Stimulated activated CD4-positive, alpha-beta T cell treated with anti-CD3 and anti-CD28 coated beads, Interleukin-12 subunit alpha, Interleukin-12 subunit beta, amount 100 ng/mL, for 4 hours (primary cell): ENCODE measurements around the gene CD82.

ENCODE experiments used
- DNase-seq: peaks from one replicate; pipeline ENCODE4 v3.0.0-alpha.2; 2020

The CD82 gene

DNA sequence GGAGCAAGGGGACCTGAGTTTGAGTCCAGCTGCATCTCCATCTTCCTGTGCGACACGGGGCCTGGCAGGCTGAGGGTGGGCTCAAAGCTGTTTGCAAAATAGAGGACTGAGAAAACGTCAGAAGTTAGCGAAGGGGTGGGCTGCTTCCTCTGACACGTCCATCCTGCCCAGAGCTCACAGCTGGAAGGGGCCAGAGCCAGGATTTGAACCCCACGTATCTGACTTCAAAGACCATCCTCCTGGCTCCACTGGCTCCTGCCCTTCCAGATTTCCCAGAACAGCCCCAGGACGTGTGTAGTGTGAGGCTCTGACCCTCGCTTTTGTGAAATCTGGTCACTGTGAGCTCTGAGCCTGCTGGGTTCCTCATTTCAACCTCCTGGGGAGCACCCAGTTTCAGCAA, 56.3 kb downstream of the CD82 start:
- no peak for DNase-seq

DNA sequence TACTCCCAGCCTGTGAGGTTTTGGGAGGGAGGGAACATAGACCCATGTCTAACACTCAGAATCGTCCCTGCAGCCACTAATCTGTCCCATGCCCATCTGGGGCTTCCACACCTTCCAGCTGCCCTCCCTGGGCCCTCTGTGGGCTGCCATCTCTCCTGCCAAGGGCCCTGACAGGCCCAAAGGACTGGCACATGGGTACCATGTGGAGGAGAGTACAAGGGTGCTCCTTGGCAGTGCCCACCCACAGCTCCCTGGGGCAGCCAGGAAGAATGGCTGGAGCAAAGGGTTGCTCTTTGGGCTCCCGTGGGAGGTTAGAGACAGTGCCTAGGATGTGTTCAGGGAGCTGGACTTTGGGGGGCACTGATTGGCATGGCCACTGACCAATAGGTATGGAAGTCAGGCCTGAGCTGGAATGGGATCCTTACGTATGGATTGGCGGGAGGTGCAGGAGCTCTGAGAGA, 56.8 kb downstream of the CD82 start:
- no peak for DNase-seq

DNA sequence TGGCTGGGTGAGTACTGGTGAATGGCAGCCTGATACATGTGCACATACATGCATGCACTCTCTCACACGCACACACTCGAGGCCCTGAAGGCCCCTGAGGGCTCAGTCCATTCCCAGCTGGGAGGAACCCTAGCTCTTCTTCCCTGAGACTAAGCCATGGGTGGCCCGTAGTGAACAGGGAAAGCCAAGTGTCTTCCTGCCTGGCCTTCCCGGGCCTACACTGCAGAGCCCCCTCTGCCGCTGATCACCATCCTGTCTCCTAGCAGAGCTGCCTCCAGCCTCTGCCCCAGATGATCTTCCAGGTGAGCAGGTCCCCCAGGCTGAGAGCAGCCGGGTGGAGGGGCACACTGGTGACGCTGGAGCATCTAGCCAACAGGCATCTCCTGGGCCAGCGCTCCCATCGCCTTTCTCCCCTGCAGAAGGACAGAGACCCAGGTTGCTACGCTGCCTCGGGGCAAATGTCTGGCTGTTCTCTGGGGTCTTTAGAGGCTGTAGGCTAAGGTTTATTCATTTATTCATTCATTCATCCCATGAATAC, 57.3 kb downstream of the CD82 start:
- no peak for DNase-seq

DNA sequence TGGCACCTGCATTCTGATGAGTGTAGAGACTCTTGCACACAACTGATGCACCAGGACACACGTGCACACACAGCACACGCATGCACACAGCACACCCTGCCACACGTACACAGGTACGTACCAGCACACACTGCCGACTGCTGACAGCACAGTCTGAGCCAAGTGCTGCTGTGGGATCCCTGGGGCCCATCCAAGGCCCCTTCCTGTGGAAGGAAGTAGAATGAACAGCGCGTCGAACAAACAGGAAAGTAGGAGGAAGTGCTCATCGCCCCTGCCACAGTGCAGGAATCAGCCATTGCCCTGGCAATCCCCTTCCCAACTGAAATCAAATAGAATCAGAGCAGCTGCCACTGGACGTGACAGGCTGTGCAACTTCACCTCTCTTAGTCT, 57.9 kb downstream of the CD82 start:
- no peak for DNase-seq

DNA sequence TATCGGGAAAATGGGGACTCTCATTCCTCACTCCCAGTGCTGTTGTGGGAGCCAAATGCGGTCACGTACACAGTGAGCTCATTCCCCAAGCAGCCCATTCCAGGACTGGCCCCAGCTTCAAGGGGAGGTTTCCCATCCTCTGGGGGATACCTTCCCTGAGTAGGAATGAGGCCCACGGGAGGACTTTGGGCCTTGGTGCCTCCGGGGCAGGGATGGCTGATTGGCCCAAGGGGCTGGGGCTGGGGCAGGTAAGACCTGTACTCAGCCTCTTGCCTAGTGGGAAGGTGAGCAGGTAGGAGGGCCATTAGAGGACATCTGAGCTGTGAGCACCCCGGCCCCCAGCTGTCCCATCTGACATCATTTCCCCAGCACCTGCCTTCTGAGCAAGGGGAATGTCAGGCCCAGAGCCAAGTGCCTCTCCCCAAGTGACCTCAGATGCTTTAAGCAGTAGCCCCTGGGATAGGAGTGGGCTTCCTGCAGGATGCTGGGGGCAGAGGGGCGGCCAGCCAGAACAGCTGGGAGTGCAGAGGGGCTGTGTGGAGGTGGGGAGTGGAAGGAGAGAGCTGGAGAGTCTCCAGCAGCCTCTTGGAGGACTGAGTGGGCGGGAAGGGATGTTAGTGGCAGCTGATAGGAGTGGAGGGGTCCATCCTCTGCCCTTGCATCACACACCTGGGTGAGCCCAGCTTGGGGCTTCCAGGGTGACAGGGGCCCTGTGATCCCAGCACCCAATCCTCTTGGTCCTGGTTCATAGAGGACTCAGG, 58.4 kb downstream of the CD82 start:
- DNase-seq = no peak

DNA sequence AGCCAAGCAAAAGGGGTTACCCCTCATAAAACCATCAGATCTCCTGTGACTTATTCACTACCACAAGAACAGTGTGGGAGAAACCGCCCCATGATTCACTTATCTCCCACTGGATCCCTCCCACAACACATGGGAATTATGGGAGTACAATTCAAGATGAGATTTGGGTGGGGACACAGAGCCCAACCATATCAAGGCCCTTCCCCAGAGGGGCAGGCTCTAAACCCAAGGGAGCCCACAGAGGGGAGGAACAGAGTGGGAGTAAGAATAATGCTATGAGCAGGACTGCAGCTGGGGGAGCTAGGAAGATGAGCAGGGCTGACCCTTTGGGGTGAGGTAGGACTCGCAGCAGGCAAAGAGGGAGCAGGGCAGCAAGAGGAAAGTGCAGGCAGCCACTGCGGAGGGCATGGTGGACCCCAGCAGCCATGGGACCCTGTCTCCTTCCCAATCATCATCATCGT, 59.3 kb downstream of the CD82 start:
- DNase-seq = no peak

DNA sequence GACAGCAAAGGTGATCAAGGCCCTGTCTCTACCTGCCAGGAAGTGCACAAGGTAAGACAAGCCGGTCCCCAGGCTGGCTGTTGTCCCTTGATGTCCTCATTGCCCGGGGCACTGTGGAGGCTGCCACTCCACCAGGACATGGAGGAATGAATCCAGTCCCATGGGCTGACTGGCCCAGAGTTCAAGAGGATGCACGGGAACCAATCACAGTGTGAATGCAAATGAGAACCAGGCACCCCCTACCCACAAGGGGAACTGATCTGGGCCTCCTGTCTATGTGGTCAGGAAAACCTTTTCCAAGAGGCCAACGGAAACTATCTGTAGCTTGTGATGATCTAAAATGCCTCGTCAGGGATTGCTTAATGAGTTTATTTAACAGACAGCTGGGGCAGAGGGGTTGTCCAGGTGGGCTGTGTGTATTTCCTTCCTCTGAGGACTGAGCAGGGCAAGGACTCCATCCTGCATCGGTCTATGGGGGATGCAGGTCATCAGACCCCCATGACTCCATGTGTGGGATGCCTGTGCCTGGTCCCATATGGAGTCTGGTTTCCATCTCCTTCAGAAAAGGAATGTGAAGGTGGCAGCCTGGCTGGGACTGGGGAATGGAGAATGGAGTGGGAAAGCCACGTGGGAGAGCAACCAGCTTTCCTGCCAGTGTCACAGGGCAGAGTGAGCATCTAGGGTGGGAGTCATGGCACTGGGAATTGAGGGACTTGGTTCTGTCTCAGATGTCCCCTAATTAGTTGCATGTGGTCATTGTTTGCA, 60.5 kb downstream of the CD82 start:
- no peak for DNase-seq

DNA sequence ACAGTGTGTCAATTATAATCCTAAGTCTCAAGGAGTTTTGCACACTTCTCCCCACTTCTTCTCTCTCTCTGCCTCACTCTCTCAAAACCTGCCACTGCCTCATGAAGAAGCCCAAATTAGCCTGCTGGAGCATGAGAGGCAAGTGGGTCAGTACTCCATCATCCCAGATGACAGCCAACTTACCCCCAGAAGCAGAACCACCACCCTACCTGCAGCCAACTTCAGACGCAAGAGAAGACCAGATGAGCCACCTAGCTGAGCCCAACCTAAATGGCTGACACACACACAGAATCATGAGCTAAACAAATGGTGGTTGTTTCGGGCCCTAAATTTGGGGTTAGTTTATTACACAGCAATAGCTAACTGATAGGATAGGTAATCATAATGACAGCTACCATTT, 61.2 kb downstream of the CD82 start:
- DNase-seq = no peak

DNA sequence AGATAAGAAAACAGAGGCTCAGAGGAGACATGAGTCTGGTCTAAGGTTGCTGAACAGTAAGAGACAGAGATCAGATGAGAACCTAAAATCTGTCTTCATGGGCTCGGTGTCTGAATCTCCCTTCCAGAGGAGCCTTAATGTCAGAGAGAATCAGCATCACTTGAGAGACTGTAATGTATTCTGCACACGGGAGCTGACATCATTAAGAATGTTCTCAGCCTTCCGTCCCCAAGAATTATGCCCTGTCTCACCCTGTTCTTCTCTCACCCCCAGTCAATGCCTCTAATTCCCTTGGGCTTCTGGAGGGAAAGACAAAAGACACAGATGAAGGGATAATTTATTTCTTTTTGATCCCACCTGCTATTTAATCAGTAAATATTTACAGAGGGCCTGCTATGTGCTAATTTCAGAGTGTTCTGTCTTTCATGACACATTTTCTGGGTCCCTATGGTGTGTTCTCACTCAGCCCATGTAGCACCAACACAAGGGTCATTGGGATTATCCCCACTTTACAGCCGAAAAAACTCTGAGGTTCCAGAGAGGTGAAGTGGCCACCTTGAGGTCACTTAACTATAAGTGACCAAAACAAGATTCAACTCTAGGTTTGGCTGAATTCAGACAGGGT, 61.8 kb downstream of the CD82 start:
- no peak for DNase-seq

DNA sequence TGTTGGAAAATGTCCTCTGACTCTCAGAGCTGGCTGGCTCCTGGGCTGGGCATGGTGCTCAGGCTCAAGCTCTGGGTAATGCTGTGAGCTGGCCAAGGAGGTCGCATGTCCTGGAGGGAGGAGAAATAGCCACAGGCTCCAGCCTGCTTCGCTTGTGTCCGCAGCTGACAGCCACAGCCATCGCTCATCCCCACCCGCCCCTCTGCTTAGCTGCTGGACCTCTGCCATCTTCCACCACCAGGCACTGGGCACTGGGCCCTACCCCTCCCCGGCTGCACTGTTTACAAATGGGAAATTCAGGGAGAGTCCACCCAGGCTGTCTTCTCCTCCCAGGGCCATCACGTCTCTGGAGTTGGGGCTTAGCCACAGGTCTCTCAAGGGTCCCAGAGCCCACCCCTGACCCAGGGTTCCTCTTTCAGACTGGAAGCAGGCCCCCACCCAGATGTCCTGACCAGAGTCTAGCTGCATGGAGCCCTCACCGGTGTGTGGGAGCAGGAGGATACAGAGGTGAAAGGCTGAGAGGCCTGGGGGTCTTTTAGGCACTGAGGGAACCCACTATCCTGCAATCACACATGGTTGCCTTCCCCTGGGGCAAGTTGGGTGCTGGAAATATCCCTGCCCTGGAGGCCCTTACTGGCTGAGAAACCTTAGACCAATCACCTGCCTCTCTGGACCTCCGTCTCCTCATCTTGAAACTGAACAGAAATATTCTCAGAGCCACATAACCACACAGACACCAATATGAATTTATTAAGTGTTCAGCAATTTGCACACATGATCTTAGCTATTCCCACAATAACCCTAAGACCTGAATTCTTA, 62.7 kb downstream of the CD82 start:
- DNase-seq = no peak

DNA sequence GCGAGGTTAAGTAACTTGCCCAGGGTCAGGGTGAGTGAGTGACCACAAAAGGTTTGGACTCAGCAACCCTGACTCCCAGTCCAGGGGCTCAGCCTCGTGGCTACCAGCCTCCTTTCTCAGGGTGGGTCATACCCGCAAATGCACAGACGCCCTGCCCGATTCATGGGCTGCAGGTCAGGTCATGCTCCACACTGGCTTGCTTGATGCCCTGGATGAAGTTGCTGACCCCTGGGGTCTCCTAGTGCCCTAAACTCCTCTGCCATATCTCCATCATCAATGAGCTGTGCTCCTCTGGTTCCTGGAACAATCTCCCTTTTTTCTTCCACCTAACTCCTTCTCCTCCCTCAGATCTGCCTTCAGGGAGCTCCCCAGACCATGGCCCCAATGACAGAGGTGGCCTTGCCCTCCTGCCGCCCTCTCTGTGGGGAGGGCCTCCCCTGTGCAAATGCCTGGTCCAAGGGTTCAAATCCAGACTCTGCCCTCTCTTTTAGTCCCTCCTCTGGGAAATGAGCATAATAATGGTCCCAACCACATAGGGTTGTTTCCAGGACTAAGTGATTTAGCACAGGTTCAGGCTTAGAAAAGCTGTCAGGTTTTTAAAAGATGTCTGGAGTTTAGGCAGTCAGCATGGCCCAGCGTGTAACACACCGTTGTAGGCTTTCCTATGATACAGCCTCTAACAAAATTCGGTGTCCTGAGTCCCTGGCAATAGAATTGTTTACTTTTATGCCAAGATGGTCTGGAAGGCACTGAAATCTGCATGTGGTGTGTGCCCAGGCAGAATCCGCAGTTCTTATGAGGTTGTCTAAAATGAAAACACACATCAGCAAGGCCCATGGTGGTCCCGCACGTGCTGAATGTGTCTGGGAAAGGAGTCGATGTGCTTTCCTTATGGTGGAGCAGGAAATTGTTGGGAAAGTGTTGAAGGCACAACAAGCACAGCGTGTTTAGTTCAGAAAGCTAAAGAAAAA, 63.6 kb downstream of the CD82 start:
- no peak for DNase-seq

DNA sequence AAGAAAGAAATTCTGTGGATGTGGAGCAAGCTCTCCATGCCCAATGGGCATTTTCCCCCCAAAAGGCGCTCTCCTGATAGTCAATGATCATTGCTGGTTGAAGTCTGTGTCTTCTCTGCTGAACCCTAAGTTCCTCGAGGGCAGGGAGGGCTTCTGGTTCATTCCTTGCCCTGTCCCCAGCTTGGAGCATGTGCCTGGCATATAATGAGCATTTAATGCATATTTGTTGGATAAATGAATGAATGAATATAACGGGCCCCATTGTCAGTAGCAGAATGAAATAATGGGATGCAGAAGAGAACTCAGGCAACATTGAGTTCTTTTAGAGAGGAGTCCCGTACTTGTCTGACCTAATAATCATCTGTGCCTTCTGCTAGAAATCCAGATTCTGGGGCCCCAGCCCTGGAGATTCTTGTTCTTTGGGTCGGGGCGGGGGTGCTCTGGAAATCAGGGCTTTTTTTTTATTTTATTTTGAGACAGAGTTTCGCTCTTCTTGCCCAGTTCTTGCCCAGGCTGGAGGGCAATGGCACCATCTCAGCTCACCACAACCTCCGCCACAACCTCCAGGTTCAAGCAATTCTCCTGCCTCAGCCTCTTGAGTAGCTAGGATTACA, 64.4 kb downstream of the CD82 start:
- no peak for DNase-seq

DNA sequence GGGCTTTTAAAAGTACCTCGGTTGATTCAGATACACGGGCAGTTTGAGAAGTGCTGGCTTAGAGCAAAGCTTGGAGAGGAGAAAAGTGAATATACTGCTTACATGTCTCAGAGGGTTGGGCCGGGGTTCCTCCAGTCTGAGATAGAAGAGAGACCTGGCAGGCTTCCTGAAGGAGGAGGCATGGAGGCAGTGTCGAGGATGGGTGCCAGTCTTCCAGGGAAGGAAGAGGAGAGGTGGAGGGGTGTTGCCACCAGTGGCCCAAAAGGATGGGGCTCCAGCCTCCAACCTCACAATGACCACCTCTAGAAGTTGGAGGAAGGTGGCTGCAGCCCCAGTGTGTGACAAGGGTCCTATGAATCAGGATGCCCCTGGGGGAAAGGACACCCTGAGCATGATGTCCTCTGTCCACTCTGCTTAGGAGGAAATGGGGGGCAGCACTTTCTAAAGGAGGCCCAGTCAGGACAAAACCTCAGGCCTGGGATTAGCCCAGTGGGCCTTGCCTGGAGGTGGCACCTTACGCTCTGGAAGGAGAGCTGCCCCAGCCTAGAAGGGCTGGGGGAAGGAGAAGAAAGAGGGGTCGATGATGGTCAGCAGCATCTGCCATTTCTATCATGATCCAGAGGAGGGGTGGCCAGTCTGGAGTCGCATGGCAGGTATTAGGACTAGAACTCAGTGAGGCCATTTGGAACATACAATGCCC, 65.2 kb downstream of the CD82 start:
- no peak for DNase-seq

DNA sequence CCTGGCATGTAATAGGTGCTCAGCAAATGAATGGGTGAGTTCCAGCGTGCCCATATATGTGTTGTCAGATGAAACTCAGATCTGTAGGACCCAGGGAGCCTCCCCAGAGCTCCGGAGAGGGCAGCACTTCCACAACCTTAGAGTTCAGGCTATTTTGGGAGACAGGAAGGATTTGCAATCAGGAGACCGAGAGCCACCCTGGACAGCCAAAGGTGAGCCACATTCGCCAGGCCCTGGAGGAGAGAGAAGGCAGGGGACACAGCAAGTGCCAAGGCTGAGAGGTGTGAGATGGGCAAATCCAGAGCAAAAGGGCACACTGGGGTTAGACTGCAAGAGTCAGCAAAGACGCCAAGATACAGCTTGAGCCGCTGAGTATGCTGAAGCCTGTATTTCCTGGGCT, 66.4 kb downstream of the CD82 start:
- no peak for DNase-seq

DNA sequence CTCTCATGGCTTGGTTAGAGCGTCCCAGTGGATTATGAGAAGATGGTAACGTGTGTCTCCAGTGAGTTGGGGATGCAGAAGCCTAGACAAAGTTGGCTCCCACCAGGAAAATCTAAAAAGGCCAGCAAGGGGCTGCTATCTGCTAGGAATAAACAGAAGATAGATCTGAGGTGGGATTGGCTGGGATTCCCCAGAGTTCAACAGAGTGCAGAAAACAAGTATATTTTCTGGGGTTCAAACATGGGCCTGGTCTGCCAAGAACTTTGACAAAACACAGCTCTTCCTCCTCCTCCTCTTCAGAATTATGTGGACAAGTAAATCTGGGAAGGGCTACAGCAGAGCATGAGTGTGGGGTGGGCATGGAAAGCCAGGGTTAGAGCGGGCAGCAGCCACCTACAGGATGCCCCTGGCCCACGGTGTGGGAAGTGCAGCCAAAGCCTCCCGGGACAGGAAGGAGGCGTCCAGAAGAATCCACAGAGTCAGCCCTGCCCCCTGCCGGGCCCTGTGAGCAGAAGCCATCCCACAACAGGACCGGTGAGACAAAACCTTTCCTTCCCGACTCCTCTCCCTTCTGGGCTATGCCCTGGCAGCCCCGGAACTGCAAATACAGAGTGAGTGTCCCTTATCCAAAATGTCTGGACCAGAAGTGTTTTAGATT, 67.1 kb downstream of the CD82 start:
- DNase-seq = no peak

DNA sequence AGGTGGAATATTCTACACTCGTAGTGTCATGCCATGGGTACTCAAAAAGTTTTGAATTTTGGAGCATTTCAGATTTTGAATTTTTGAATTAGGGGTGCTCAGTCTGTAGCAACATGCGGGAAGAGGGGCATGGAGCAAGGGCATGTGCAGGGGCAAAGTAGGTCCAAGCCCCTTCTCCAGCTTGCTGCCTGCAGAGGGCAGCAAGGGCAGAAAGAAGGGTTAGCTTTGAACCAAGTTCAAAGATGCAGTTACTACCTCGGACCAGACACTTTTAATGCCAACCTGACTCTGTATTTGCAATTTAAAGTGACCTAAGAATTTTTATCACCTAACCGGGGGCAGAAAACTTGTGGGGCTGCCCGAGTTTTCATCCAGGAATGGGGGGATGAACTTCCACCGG, 68.2 kb downstream of the CD82 start:
- DNase-seq = no peak

DNA sequence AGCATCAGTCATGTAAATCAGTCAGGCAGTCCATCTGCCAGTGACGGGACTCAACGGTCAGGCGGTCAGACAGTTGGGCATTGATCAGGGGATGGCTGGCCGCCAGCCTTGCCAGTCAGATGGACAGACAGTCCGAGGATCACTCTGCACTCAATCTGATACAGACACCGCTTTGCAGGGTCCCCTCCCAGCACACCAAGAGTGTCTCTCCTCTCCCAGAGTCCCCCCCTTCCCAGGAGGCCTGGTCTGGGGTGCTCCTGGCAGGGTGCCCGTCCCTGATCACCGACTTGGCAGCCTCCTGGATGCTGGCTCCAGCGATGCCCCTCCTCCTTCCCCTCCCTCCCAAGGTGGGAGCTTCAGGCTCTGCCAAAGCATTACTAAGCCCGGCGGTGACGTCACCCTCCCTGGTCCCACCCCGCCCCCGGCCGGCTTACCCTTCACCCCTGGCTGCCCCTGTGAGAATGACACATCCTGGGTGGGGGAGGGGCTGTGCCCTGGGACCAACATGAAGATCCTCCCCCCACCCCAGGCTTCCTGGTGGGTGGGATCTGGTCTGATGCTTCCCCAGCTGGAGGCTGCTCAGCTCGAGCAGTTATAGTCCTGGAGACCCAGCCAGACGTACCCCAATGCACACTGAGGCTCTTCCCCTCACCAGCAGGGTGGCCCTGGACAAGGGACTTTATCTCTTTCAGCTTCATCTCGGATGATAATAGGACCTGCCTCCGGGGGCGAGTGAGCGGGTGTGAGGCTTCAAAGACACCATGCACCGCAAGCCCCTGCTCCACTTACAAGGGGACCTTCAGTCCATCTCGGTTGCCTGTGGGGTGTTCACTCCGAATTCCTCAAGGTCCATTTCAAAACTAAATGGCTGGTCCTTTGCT, 69.2 kb downstream of the CD82 start:
- DNase-seq = no peak

DNA sequence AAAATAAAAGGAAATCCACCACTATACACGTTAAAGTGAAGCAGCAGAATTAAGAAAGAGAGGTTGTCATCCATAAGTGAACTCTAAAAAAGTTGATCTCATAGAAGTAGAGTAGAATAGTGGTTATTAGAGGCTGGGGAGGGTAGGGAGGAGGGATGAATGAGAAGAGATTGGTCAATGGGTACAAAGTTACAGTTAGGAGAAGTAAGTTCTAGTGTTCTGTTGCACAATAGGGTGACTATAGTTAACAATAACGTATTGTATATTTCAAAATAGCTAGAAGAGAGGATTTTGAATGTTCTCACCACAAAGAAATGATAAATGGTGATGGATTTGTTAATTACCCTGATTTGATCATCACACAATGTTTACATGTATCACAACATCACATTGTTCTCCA, 72.0 kb downstream of the CD82 start:
- no peak for DNase-seq

DNA sequence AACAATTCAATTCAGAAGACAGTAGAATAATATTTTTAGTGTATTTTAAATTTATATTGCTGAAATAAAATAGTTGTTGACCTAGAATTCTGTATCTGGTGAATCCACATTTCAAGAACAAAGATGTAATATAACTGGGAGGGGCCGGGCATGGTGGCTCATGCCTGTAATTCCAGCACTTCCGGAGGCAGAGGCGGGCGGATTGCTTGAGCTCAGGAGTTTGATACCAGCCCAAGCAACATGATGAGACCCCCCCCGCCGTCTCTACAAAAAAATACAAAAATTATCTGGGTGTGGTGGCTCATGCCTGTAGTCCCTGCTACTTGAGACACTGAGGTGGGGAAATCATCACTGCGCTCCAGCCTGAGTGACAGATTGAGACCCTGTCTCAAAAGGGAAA, 72.6 kb downstream of the CD82 start:
- DNase-seq = no peak
